HUDEP-2 (cell line): ENCODE measurements around the gene CRYGA.
"Not testable (repeated sequence)": the region's sequence is repeated elsewhere in the genome, so short reads cannot be mapped to it uniquely, and the experiment has no call there.

Source experiments
- DNase-seq, 76 experiments: peaks; one replicate each; lab custom pipeline; 2025; ENCODE audit not compliant: unreplicated experiment in 76 of 76; lab: John Stamatoyannopoulos, UW

Gene CRYGA

GRCh38 chr2:208129744-208130711 lies 33.4 kb downstream of the CRYGA start, which contains the start of gene CRYGC:
Gene CRYGC, minus strand, starts transcription at chr2:208129828. Its CDS starts 36 bp downstream, at chr2:208129792.
- DNase-seq = no peak

- DNase-seq = no peak
Observed at GRCh38 chr2:208128136-208128535, 35.3 kb downstream of the CRYGA start.

GRCh38 chr2:208127090-208127489 lies 36.3 kb downstream of the CRYGA start:
- DNase-seq = no peak

GRCh38 chr2:208125251-208125650 lies 38.1 kb downstream of the CRYGA start:
- DNase-seq = no peak

GRCh38 chr2:208124013-208124715 lies 39.2 kb downstream of the CRYGA start, which contains the start of gene CRYGD:
Gene CRYGD, minus strand, starts transcription at chr2:208124524. Its CDS starts 51 bp downstream, at chr2:208124473.
- DNase-seq = peak in 1 of 76 experiments; percentile 1

GRCh38 chr2:208122248-208122647 lies 41.1 kb downstream of the CRYGA start:
- DNase-seq = no peak

- no peak for DNase-seq
Observed at GRCh38 chr2:208118918-208119317, 44.5 kb downstream of the CRYGA start.

- DNase-seq = not testable (repeated sequence)
Observed at GRCh38 chr2:208117390-208117789, 46.0 kb downstream of the CRYGA start.

- DNase-seq = no peak
Observed at GRCh38 chr2:208112969-208113368, 50.4 kb downstream of the CRYGA start.

GRCh38 chr2:208112273-208112745 lies 51.1 kb downstream of the CRYGA start:
- not testable (repeated sequence) for DNase-seq
